Activated CD4-positive, alpha-beta T cell treated with anti-CD3 and anti-CD28 coated beads, Interleukin-10, Interleukin-2, amounts not matched to agents 100 ng/mL and 50 ng/mL, durations not matched to agents 16 hours and 8 hours (primary cell): ENCODE results near the gene GCSAM.

Experiments
- DNase-seq: peaks from one replicate; pipeline ENCODE4 v3.0.0-alpha.2; 2020

GCSAM gene

GRCh38 chr3:112132975-112133448 lies at the start of gene GCSAM:
TSS of gene GCSAM (minus strand) at chr3:112133248. CDS start at chr3:112133120, 128 bp downstream.
- peak; percentile 74 for DNase-seq

DNA sequence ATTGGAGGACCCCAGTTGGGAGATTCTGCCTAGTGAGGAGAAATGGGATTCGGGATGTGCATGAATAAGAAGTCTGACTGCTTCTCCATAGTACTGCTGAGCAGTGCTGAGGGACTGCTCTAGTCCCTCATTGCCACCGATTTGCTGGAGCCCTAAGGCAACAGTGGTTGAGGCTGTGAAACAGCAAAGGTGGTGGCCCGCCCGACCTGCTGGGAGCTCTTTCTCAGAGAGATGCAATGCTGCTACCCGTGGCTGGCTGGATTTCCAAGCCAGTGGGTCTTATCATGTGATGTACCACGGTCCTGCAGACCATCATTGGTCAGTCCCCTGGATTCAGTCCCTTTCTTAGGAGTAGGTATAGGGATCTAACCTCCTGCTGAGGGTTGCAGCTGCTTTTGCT lies 42.6 kb upstream of the GCSAM start:
- DNase-seq: no peak

DNA sequence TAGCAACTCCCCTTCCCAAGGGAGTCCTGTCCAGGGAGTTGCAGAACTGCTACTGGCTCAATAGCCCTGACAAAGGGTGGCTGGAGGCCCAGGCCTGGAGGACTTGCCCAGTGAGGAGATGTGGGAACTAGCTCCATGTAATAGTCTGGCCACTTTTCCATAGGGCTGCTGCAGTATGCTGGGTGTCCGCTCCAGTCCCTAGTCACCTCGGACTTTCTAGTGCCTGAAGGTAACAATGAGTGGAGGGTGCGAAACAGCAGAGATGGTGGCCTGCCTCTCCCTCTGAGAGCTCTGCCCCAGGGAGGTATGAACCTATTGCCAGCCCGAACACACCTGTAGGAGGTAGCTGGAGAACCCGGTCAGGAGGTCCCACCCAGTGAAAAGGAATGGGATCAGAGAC lies 42.0 kb upstream of the GCSAM start:
- DNase-seq: no peak

- DNase-seq: no peak
These were observed 38.1 kb upstream of the GCSAM start for GRCh38 chr3:112171144-112171543.

GRCh38 chr3:112170046-112170445 lies 37.0 kb upstream of the GCSAM start:
- no peak for DNase-seq

DNA sequence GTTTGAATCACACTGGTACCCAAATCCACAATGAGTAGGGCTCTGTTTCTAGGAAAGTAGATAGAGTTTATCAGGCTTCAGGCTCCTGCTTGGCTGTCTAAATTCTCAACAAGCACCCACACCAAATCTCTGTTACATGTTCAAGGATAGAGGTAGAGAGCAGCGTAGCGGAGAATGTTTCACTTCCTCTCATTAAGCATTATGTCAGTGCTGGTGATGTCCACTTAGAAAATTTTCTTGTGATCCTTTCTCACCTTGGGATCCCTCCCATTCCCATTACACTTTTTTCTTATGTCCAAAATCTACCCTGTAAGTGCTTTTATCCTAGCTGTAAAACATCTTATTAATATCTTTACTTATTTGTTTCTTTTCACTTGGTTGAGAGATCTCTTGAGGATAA lies 34.7 kb upstream of the GCSAM start:
- no peak for DNase-seq

DNA sequence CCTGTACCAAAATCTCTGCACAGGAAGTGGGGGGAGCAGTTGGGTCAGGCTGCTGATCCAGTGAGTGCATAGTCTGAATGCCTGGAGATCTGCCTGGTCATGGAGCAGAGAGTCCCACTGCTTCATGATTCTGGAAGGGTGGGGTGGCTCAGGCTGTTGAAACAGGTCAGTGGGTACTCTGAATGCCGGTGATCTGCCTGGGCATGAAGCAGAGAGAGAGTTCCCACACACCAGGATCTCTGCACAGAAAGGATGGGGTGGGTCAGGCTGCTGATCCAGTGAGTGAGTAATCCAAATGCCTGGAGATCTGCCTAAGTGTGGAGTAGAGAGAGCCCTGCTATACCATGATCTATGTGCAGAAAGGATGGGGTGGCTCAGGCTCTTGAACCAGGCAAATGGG lies 16.1 kb upstream of the GCSAM start:
- DNase-seq: no peak

DNA sequence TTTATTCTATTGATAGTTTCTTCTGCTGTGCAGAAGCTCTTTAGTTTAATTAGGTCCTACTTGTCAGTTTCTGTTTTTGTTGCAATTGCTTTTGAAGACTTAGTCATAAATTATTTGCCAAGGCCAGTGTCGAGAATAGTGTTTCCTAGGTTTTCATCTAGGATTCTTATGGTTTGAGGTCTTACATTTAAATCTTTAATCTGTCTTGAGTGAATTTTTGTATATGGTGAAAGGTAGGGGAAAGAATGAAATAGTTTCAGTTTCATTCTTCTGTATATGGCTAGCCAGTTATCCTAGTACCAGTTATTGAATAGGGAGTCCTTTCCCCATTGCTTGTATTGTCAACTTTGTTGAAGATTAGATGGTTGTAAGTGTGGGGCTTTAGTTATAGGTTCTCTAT lies 10.6 kb upstream of the GCSAM start:
- no peak for DNase-seq

GRCh38 chr3:112143251-112143650 lies 10.2 kb upstream of the GCSAM start:
- DNase-seq: peak; percentile 63

DNA sequence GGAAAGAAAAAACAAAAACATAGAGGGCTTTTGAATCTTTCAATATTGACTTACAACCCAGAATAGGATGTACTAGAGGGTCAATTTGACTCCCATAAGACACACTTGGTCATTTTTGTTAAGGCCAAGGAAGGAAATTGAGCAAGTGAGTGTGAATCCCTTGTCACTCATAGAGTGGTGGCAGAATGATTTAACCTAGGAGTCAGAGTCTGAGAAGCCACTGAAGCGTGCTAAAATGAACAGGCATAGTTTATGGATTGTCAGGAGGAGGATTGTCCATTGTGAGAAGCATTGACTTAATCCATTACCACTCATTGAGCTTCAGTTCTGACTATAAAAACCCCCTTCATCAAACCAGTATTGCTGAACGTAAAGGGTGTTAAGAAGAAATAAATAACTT lies 8.2 kb upstream of the GCSAM start:
- no peak for DNase-seq

DNA sequence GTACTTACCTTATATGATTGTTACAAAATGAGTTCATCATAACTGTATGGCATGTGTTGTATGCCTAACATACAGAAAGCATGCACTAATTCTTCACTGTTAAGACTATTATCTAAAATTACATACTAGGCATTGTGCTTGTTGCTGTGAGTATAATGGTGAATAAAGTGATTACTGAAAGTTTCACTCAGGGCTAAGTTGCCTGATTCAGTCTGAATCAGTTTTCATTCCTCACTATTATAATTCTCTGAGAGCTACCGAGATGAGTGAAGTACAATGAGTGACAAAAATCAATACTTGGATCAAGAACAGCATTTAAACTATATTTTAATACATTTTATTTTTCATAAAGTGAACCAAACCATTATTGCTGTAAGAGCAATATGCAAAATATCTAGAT lies 7.5 kb upstream of the GCSAM start:
- no peak for DNase-seq

- DNase-seq: no peak
These were observed 5.3 kb upstream of the GCSAM start for GRCh38 chr3:112138219-112138969.

DNA sequence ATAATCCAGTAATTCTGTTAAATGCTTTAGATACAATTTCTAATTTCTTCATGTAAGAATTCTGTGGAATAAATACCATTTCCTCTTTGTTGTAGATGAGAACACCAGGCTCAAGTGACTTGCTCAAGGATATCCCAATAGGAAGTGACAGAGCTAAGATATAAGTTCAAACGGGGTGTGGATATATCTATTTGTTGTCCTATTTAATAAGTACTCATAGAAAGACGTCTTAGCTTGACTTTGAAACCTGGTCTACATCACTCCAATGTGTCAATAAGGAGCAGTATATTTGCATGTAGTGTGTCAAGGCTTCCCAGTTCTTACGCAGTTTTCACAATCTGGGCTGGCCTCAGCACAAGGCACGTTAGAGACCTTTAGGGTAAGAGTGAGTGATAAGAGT lies 4.7 kb upstream of the GCSAM start:
- DNase-seq: no peak

- DNase-seq: peak; percentile 52
These were observed 4.1 kb upstream of the GCSAM start for GRCh38 chr3:112136959-112137693.

DNA sequence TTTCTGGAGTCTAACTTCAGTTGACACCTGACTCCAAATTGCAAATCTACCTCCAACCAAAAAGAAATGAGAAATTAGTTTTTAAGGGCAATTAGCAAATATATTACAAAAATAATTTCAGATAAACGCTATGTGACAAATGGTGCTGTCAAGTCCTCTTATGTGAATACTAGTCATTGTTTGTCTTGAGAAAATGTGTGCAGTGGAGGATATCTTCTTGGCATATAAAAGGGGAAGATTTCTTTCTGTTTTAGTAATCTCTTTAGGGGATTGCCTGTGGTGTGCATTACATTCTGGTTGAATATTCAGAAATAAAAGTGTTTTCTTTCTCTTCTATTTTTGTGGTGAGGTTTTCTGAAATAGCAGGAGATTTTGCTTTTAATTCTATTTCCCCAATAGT lies 3.0 kb upstream of the GCSAM start:
- no peak for DNase-seq

DNA sequence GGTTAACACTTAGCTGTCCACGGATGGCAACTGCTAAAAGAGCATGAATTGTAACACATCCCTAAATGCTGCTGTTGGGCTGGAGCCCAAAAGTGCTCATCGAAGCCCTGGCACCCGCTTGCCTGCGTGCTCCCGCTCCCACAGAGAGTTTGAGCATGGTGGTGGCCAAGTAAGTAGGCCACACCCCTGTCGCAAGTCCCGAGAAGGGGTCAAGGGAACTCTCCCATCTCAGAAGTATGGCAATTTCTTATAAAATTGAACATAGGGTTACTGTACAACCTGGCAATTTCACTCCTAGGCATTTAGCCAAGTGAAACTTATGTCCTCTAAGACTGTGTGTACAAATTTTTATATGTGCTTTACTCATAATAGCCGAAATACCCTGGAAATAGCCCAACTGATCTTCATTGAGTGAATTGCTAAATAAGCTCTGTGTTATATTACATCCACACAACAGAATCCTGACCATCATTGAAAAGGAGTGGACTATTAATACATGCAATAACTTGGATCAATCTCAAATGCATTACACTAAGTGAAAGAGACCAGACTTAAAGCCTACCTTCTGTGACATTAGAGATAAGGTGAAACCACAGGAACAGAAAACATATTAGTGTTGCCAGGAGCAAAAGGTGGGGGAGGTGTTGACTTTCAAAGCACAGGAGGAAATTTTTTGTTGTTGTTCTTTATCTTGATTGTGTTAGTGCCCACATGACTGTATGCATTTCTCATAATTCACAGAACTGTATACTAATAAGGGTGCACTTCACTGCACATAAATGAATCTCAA lies 1.5 kb upstream of the GCSAM start:
- peak; percentile 23 for DNase-seq

DNA sequence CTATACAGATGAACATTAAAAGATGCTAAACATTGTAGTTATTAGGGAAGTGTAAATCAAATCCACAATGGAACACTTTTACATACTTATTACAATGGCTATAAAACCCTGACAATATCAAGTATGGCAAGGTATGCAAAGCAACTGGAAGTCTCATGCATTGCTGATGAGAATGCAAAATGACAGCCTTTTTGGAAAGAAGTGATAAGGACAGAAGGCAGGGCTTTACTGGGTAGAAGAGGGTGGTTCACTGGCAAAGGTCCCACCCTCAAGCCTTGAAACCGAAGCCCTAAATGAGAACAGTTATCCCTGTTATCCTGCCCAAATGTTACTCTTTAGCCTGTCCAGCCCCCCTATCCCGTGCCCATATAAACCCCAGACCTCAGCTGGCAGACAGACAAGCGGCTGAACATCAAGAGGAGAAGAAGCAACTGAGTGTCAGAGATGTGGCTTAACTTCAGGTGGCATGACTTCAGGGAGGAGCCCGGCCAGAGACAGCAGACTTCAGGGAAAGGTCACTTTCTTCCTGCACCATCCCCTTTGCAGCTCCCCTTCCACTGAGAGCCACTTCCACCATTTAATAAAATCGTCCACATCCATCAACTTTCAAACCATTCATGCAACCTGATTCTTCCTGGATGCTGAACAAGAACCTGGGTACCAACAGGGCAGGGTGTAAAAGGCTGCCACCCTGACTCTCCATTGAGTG lies 732 bp upstream of the GCSAM start:
- DNase-seq: no peak

- no peak for DNase-seq
These were observed 494 bp downstream of the GCSAM start for GRCh38 chr3:112132554-112132953.

GRCh38 chr3:112132088-112132487 lies 960 bp downstream of the GCSAM start:
- DNase-seq: no peak

GRCh38 chr3:112131111-112131510 lies 1.9 kb downstream of the GCSAM start:
- no peak for DNase-seq

DNA sequence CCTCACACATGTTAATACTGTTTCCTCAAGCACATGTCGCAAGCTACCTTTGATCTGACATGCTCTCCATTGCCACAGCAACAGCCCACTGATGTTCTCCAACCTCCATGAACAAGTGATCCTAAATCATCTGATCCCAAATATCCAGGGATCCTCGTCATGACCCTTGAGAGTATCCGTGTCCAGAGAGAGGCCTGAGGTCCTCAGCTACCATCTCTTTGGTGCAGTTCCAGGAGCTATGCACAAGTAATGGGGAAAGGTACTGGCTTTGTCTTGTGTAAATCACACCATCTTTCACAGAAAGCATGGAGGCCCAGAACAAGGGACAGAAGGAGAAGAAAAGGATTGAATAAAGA lies 2.4 kb downstream of the GCSAM start:
- DNase-seq: no peak

- no peak for DNase-seq
These were observed 3.0 kb downstream of the GCSAM start for GRCh38 chr3:112129925-112130637.
